HAP-1 (cell line): Measurements from ENCODE around the gene OGFRL1.

Experiments
- DNase-seq, 2 experiments: peaks; one replicate each; pipeline ENCODE4 v3.0.0-alpha.2; 2016 to 2020; ENCODE audit warnings: low spot score in 2 of 2
- H3K27me3 ChIP-seq: fragments of 250-450 bp; sonication (Bioruptor Pico); 2 replicates; pipeline ENCODE4 v1.5.1; 2020; ENCODE audit warnings: low read depth, mild to moderate bottlenecking, moderate library complexity
- H3K36me3 ChIP-seq: fragments of 250-450 bp; sonication (Bioruptor Pico); replicated peaks from 2 replicates; pipeline ENCODE4 v1.5.1; 2020; ENCODE audit warnings: mild to moderate bottlenecking
- H3K4me1 ChIP-seq: fragments of 250-450 bp; sonication (Bioruptor Pico); 2 replicates; pipeline ENCODE4 v1.5.1; 2020; ENCODE audit warnings: mild to moderate bottlenecking
- H3K4me3 ChIP-seq: fragments of 250-450 bp; sonication (Bioruptor Pico); 2 replicates; pipeline ENCODE4 v1.5.1; 2020; ENCODE audit warnings: mild to moderate bottlenecking, moderate library complexity
- H3K9me3 ChIP-seq: fragments of 250-450 bp; sonication (Bioruptor Pico); 2 replicates; pipeline ENCODE4 v1.5.1; 2020; ENCODE audit warnings: mild to moderate bottlenecking, moderate library complexity
- in situ Hi-C: fragments of 300-500 bp; cut with MboI; formaldehyde crosslinking; loops from 3 replicates; pipeline ENCODE4 v1.14.3; 2020; ENCODE audit warnings: low sequenced_read_pairs, inconsistent platforms, mixed read lengths

The OGFRL1 gene

DNA sequence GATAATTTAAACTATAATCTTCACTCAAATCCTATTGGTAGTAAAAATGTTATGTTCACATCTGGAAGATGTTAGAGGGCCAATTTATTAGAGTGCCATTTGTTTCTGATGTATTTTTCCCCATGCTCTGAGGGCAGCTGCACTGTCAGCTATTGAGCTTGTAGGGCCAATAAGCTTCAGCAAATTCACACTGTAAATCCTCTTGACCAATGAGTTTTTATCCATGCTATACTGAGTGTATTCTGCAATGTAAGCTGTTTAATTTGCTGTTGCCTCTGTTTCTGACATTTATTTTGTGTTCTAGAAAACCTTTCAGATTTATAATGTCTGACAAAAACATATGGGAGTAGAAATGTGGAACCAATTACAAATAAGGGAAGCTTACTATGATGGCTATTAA, 62.6 kb downstream of the OGFRL1 start:
- Histone ChIP-seq H3K4me1 (peaks cover 3% of the 10 kb centered on the region), H3K36me3 (no peaks in the 10 kb centered on the region), H3K4me3 (no peak overlapping the region), H3K9me3 (no peaks in the 10 kb centered on the region), H3K27me3 (no peaks in the 10 kb centered on the region)
- DNase-seq = no peak
- in situ Hi-C loops = no loop called here
